Caco-2 (cell line): ENCODE measurements around the gene SRPK3. TPM values are rescaled to one million over a fixed set of nuclear protein-coding genes. Genes with fewer than 3 reads are reported as not detected.

Source experiments
- BruUV-seq: library from RNA; stranded (reverse); fragments of 400-500 nt; replicated peaks from 2 replicates; lab custom pipeline; 2021; lab: Mats Ljungman, UMichigan
- CTCF ChIA-PET: fragments of 300-600 bp; sonication (Branson Sonifier 250); formaldehyde crosslinking; loops from one replicate; lab custom pipeline; 2022; ENCODE audit warnings: antibody characterized with exemption; lab: Charles Lee
- POLR2A ChIA-PET: fragments of 300-600 bp; sonication (Branson Sonifier 250); formaldehyde crosslinking; loops from one replicate; lab custom pipeline; 2022; ENCODE audit warnings: antibody characterized with exemption; lab: Charles Lee
- DNase-seq, 2 experiments: peaks; one replicate each; pipeline versions ENCODE4 v3.0.0 to v3.0.0-alpha.2; 2020 to 2022
- H3K27me3 ChIP-seq: replicated peaks from 2 replicates; pipeline ENCODE4 v1.6.0; 2011; ENCODE audit warnings: low read length; ENCODE audit not compliant: control insufficient read depth, insufficient read depth
- H3K36me3 ChIP-seq: 2 replicates; pipeline ENCODE4 v1.5.1; 2011; ENCODE audit warnings: low read length; ENCODE audit not compliant: control insufficient read depth, insufficient read depth
- H3K4me1 ChIP-seq: fragments of 250-450 bp; sonication (Bioruptor Pico); 2 replicates; pipeline ENCODE4 v1.5.1; 2020; ENCODE audit warnings: mild to moderate bottlenecking
- H3K4me3 ChIP-seq: 2 replicates; pipeline ENCODE4 v1.5.1; 2011; ENCODE audit warnings: low read depth, mild to moderate bottlenecking, control low read depth, low read length
- H3K9me3 ChIP-seq: fragments of 250-450 bp; sonication (Bioruptor Pico); 2 replicates; pipeline ENCODE4 v1.5.1; 2020; ENCODE audit warnings: mild to moderate bottlenecking, moderate library complexity
- H3K27ac Mint-ChIP-seq: one replicate; pipeline ENCODE4 v1.8.0; 2022; ENCODE audit warnings: mixed read lengths; ENCODE audit not compliant: unreplicated experiment
- H3K27me3 Mint-ChIP-seq: one replicate; pipeline ENCODE4 v1.8.0; 2022; ENCODE audit warnings: mixed read lengths; ENCODE audit not compliant: insufficient read depth, unreplicated experiment
- H3K36me3 Mint-ChIP-seq: one replicate; pipeline ENCODE4 v1.8.0; 2022; ENCODE audit warnings: mild to moderate bottlenecking, mixed read lengths; ENCODE audit not compliant: insufficient read depth, unreplicated experiment
- H3K4me1 Mint-ChIP-seq: one replicate; pipeline ENCODE4 v1.8.0; 2022; ENCODE audit warnings: low read depth, mixed read lengths; ENCODE audit not compliant: unreplicated experiment
- H3K4me3 Mint-ChIP-seq: one replicate; pipeline ENCODE4 v1.8.0; 2022; ENCODE audit warnings: mild to moderate bottlenecking, moderate library complexity, mixed read lengths; ENCODE audit not compliant: unreplicated experiment
- H3K9me3 Mint-ChIP-seq: one replicate; pipeline ENCODE4 v1.8.0; 2022; ENCODE audit warnings: mixed read lengths; ENCODE audit not compliant: unreplicated experiment
- CTCF ChIP-seq, 2 experiments: fragments of 200-600 bp in 1 of 2; IDR thresholded peaks; 1 replicate in 1 of 2; 2 replicates in 1 of 2; pipeline versions ENCODE4 v1.5.1 to v1.8.0; 2011 to 2022; ENCODE audit warnings: antibody characterized with exemption in 1 of 2, control low read depth in 1 of 2, inconsistent platforms in 1 of 2, low read depth in 1 of 2, low read length in 1 of 2, mild to moderate bottlenecking in 1 of 2, moderate library complexity in 1 of 2; ENCODE audit not compliant: insufficient read depth in 1 of 2, severe bottlenecking in 1 of 2, unreplicated experiment in 1 of 2
- intact Hi-C: fragments of 100-400 bp; cut with micrococcal nuclease; formaldehyde crosslinking; loops from one replicate; pipeline ENCODE4 v1.10.0; 2022; ENCODE audit not compliant: unreplicated experiment
- total RNA-seq: library from RNA; stranded (reverse); gene quantifications from 2 replicates; pipeline ENCODE4 v1.2.3, GENCODE V29; 2022

Gene SRPK3
- total RNA-seq, 1 experiment from 2014 or later = not detected

- Mint-ChIP-seq H3K27me3 (no peaks in the 10 kb centered on the region), H3K4me1 (no peaks in the 10 kb centered on the region), H3K9me3 (no peaks in the 10 kb centered on the region), H3K27ac (no peak overlapping the region), H3K36me3 (peaks cover 6% of the 10 kb centered on the region), H3K4me3 (no peak overlapping the region)
- CTCF ChIA-PET = no interaction called here
- no peak overlapping the region for H3K4me3 ChIP-seq
- DNase-seq = no peak
- intact Hi-C loops = no loop called here
- no peaks in the 10 kb centered on the region for H3K36me3 ChIP-seq
- H3K9me3 ChIP-seq = no peaks in the 10 kb centered on the region
- H3K4me1 ChIP-seq = no peaks in the 10 kb centered on the region
- BruUV-seq = no TSS peak
- TF ChIP-seq CTCF (IDR thresholded peaks at IDR 0.05; ENCODE audit: insufficient read depth in 1 of 2, low read depth in 1 of 2, low read length in 1 of 2, severe bottlenecking in 1 of 2, unreplicated experiment in 1 of 2) = no peak
- POLR2A ChIA-PET = no interaction called here
- H3K27me3 ChIP-seq = no peaks in the 10 kb centered on the region
Observed at GRCh38 chrX:153776611-153777045, 4.2 kb upstream of the SRPK3 start.

- H3K27me3 ChIP-seq = no peaks in the 10 kb centered on the region
- intact Hi-C loops = no loop called here
- H3K36me3 Mint-ChIP-seq = peaks cover 6% of the 10 kb centered on the region
- no peaks in the 10 kb centered on the region for H3K27me3 Mint-ChIP-seq
- no peak overlapping the region for H3K4me3 Mint-ChIP-seq
- CTCF ChIA-PET = interaction anchor here (0.6 kb wide), 1 partner anchor 539 kb away, joined by 5 read pairs; no protein-coding TSS in a partner anchor
- BruUV-seq = no TSS peak
- DNase-seq = no peak
- no peaks in the 10 kb centered on the region for H3K4me1 Mint-ChIP-seq
- H3K4me1 ChIP-seq = no peaks in the 10 kb centered on the region
- H3K36me3 ChIP-seq = no peaks in the 10 kb centered on the region
- TF ChIP-seq CTCF (IDR thresholded peaks at IDR 0.05; ENCODE audit: insufficient read depth in 1 of 2, low read depth in 1 of 2, low read length in 1 of 2, severe bottlenecking in 1 of 2, unreplicated experiment in 1 of 2) = no peak
- no peak overlapping the region for H3K27ac Mint-ChIP-seq
- H3K9me3 Mint-ChIP-seq = no peaks in the 10 kb centered on the region
- no peak overlapping the region for H3K4me3 ChIP-seq
- no peaks in the 10 kb centered on the region for H3K9me3 ChIP-seq
- POLR2A ChIA-PET = no interaction called here
Observed at GRCh38 chrX:153777261-153778090, 3.4 kb upstream of the SRPK3 start.

- Mint-ChIP-seq H3K4me3 (no peak overlapping the region), H3K9me3 (no peaks in the 10 kb centered on the region), H3K4me1 (no peaks in the 10 kb centered on the region), H3K27ac (no peak overlapping the region), H3K36me3 (peaks cover 6% of the 10 kb centered on the region), H3K27me3 (no peaks in the 10 kb centered on the region)
- Histone ChIP-seq H3K9me3 (no peaks in the 10 kb centered on the region), H3K27me3 (no peaks in the 10 kb centered on the region), H3K4me1 (no peaks in the 10 kb centered on the region), H3K4me3 (no peak overlapping the region), H3K36me3 (no peaks in the 10 kb centered on the region)
- BruUV-seq = no TSS peak
- ChIA-PET CTCF (interaction anchor here (0.6 kb wide), 1 partner anchor 539 kb away, joined by 5 read pairs; no protein-coding TSS in a partner anchor), POLR2A (no interaction called here)
- no peak for DNase-seq
- intact Hi-C loops = no loop called here
- no peak for TF ChIP-seq CTCF (IDR thresholded peaks at IDR 0.05; ENCODE audit: insufficient read depth in 1 of 2, low read depth in 1 of 2, low read length in 1 of 2, severe bottlenecking in 1 of 2, unreplicated experiment in 1 of 2)
Observed at GRCh38 chrX:153778181-153778580, 2.7 kb upstream of the SRPK3 start.
